Choroid plexus epithelial cell (primary cell): Measurements from ENCODE around the gene PLA2G4C.

ENCODE experiments used
- DNase-seq: peaks from one replicate; pipeline ENCODE4 v3.0.0-alpha.2; 2010; ENCODE audit warnings: low read depth
- H3K4me3 ChIP-seq: 2 replicates; pipeline ENCODE4 v1.5.1; 2011; ENCODE audit warnings: low read depth, mild to moderate bottlenecking, control low read depth, low read length, moderate library complexity
- TF ChIP-seq, protein P1 (sequence below): conservative IDR thresholded peaks from 2 replicates; pipeline ENCODE4 v1.5.1; 2011; ENCODE audit warnings: low read depth, mild to moderate bottlenecking, control low read depth, inconsistent platforms, low read length, moderate library complexity

The PLA2G4C gene

GRCh38 chr19:48036765-48037164 lies 73.9 kb downstream of the PLA2G4C start:
- H3K4me3 ChIP-seq: no peak overlapping the region
- DNase-seq: no peak
- TF ChIP-seq, protein P1, sequence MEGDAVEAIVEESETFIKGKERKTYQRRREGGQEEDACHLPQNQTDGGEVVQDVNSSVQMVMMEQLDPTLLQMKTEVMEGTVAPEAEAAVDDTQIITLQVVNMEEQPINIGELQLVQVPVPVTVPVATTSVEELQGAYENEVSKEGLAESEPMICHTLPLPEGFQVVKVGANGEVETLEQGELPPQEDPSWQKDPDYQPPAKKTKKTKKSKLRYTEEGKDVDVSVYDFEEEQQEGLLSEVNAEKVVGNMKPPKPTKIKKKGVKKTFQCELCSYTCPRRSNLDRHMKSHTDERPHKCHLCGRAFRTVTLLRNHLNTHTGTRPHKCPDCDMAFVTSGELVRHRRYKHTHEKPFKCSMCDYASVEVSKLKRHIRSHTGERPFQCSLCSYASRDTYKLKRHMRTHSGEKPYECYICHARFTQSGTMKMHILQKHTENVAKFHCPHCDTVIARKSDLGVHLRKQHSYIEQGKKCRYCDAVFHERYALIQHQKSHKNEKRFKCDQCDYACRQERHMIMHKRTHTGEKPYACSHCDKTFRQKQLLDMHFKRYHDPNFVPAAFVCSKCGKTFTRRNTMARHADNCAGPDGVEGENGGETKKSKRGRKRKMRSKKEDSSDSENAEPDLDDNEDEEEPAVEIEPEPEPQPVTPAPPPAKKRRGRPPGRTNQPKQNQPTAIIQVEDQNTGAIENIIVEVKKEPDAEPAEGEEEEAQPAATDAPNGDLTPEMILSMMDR: no peak

- DNase-seq: no peak
- no peak overlapping the region for H3K4me3 ChIP-seq
- TF ChIP-seq, protein P1: no peak
These were observed 77.0 kb downstream of the PLA2G4C start for GRCh38 chr19:48033604-48034003.

- no peak overlapping the region for H3K4me3 ChIP-seq
- DNase-seq: no peak
- TF ChIP-seq, protein P1: no peak
These were observed 80.5 kb downstream of the PLA2G4C start for GRCh38 chr19:48030073-48030472.

GRCh38 chr19:48029431-48029830 lies 81.2 kb downstream of the PLA2G4C start:
- no peak for DNase-seq
- TF ChIP-seq, protein P1: no peak
- no peak overlapping the region for H3K4me3 ChIP-seq

DNA sequence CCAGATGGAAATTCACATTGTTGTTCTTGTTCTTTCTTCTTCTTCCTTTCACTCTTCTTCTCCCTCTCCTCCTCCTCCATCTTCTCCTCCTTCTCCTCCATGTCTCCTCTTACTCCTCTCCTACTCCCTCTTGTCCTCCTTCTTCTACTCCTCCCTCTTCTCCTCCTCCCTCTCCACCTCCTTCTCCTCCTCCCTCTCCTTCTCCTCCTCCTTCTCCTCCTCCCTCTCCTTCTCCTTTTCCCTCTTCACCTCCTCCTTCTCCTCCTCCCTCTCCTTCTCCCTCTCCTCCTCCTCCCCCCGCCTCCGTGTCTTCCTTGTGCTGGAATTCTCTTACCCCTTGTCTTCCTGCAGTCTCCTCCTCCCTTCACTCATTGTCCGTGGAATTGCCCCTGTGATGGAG lies 85.1 kb downstream of the PLA2G4C start:
- no peak for DNase-seq
- H3K4me3 ChIP-seq: no peak overlapping the region
- TF ChIP-seq, protein P1: no peak

DNA sequence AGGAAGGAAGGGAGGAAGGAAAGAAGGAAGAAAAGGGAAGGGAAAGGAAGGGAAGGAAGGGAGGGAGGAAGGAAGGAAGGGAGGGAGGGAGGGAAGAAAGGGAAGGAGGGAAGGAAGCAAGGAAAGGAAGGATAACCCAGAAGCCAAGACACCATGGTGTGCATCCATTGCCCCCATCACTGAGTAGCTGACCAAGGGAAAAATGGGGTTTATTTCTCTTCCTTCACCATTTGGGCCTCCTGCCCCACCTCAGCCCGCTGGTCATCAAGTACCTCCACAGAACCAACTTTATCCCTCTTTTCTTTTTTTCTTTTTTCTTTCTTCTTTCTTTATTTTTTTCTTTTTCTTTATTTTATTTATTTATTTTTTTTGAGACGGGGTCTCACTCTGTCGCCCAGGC lies 87.1 kb downstream of the PLA2G4C start:
- DNase-seq: no peak
- H3K4me3 ChIP-seq: no peak overlapping the region
- TF ChIP-seq, protein P1: no peak

- no peak overlapping the region for H3K4me3 ChIP-seq
- TF ChIP-seq, protein P1: no peak
- no peak for DNase-seq
These were observed 87.6 kb downstream of the PLA2G4C start for GRCh38 chr19:48023011-48023410.
